ENCODE measurements around the gene KBTBD8.
A peak's percentile ranks its signal among the peaks of the same experiment; 100 is the strongest.

The KBTBD8 gene

DNA sequence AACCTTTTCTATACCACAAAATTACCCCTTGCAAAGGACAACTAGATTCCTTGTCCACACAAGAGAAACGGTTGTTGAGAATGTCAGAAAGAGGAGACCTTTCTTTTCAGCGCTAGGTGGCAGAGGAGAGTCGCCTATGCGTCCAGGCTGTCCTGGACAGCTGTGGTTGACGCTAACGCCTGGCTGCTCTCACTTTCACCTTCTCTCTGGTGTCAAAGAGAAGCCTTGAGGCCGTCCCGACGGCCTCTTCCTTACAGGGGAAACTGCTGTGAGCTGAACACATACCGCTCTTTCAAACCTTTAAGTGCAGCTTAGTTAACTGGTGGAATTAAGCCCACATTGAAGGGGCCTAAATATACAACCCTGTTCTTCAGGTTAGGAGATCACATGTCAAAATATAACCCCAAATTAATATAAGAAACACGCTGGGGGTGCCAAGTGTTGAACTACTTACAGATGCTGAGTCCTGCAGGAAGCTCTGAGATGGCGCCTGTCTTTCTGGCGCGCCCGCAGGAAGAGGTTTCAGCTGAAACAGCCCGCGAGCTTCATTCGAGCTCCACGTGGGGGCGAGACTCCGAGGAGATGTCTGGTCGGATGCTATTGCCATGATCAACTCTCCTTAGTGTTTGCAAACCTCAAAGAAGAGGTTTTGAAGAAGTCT is 26.1 kb upstream of the KBTBD8 start:
- Histone ChIP-seq H3K36me3 (ENCODE audit: control insufficient read depth, insufficient read depth, low read length) (no peaks in the 10 kb centered on the region), H3K27ac (ENCODE audit: insufficient read depth, low read length, poor library complexity, severe bottlenecking) (peak overlapping the region; percentile 19), H3K4me3 (ENCODE audit: insufficient read depth, low read depth, low read length, poor library complexity, severe bottlenecking) (peak overlapping the region; percentile 55), H3K27me3 (replicated peaks; ENCODE audit: control insufficient read depth, insufficient read depth, low read length, poor library complexity, severe bottlenecking) (no peaks in the 10 kb centered on the region), H3K4me1 (ENCODE audit: control insufficient read depth, insufficient read depth, low read length, poor library complexity, severe bottlenecking) (no peaks in the 10 kb centered on the region), H3K9me3 (ENCODE audit: control insufficient read depth, low read length) (no peaks in the 10 kb centered on the region)
- DNase-seq = peak; percentile 9 to 33 (median 29)

DNA sequence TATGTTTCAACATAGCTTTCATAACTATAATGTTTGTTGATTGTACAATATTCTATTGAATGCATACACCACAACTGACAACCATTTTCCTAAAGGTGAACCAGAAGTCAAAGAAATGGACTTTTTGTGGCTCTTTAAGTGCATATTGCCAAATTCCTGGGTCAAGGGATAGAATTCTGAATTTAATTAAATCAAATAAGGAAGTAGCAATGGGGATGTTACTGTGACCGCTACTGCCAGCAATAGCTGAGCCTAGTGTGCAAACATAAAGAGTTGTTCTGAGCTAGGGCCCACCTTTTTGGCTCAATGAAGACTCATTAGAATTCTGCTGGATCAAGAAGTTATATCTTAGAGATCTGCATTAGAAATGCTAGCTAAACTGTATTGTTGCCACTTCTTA is 17.3 kb upstream of the KBTBD8 start:
- Histone ChIP-seq H3K27me3 (replicated peaks; ENCODE audit: control insufficient read depth, insufficient read depth, low read length, poor library complexity, severe bottlenecking) (no peaks in the 10 kb centered on the region), H3K4me1 (ENCODE audit: control insufficient read depth, insufficient read depth, low read length, poor library complexity, severe bottlenecking) (no peaks in the 10 kb centered on the region), H3K4me3 (ENCODE audit: insufficient read depth, low read depth, low read length, poor library complexity, severe bottlenecking) (no peak overlapping the region), H3K9me3 (ENCODE audit: control insufficient read depth, low read length) (no peaks in the 10 kb centered on the region), H3K36me3 (ENCODE audit: control insufficient read depth, insufficient read depth, low read length) (no peaks in the 10 kb centered on the region), H3K27ac (ENCODE audit: insufficient read depth, low read length, poor library complexity, severe bottlenecking) (no peak overlapping the region)
- DNase-seq = no peak

DNA sequence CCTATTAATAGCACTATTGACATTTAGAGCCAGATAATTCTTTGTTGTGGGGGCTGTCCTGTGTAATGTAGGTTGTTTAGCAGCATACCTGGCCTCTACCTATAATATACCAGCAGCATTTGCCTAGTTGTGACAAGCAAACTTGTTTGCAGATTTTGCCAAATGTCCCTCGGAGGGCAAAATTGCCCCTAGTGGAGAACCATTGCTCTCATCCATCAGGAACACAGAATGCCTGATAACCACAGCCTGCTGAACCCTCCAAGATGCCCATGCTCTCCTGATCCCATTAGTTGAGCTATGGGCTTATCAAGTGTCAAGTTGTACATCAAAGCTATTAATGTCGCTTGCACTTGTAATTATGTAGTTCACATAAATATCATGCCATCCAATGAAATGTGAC is 15.0 kb upstream of the KBTBD8 start:
- DNase-seq = no peak
- Histone ChIP-seq H3K27ac (ENCODE audit: insufficient read depth, low read length, poor library complexity, severe bottlenecking) (no peak overlapping the region), H3K4me1 (ENCODE audit: control insufficient read depth, insufficient read depth, low read length, poor library complexity, severe bottlenecking) (no peaks in the 10 kb centered on the region), H3K36me3 (ENCODE audit: control insufficient read depth, insufficient read depth, low read length) (no peaks in the 10 kb centered on the region), H3K4me3 (ENCODE audit: insufficient read depth, low read depth, low read length, poor library complexity, severe bottlenecking) (no peak overlapping the region), H3K27me3 (replicated peaks; ENCODE audit: control insufficient read depth, insufficient read depth, low read length, poor library complexity, severe bottlenecking) (no peaks in the 10 kb centered on the region), H3K9me3 (ENCODE audit: control insufficient read depth, low read length) (no peaks in the 10 kb centered on the region)

- Histone ChIP-seq H3K4me1 (ENCODE audit: control insufficient read depth, insufficient read depth, low read length, poor library complexity, severe bottlenecking) (no peaks in the 10 kb centered on the region), H3K9me3 (ENCODE audit: control insufficient read depth, low read length) (no peaks in the 10 kb centered on the region), H3K27ac (ENCODE audit: insufficient read depth, low read length, poor library complexity, severe bottlenecking) (no peak overlapping the region), H3K36me3 (ENCODE audit: control insufficient read depth, insufficient read depth, low read length) (no peaks in the 10 kb centered on the region), H3K4me3 (ENCODE audit: insufficient read depth, low read depth, low read length, poor library complexity, severe bottlenecking) (no peak overlapping the region), H3K27me3 (replicated peaks; ENCODE audit: control insufficient read depth, insufficient read depth, low read length, poor library complexity, severe bottlenecking) (no peaks in the 10 kb centered on the region)
- DNase-seq = no peak
Observed at GRCh38 chr3:66985336-66985920, 12.7 kb upstream of the KBTBD8 start.

GRCh38 chr3:66986406-66986805 is 11.7 kb upstream of the KBTBD8 start:
- no peaks in the 10 kb centered on the region for H3K4me1 ChIP-seq (ENCODE audit: control insufficient read depth, insufficient read depth, low read length, poor library complexity, severe bottlenecking)
- no peaks in the 10 kb centered on the region for H3K36me3 ChIP-seq (ENCODE audit: control insufficient read depth, insufficient read depth, low read length)
- H3K27me3 ChIP-seq (replicated peaks; ENCODE audit: control insufficient read depth, insufficient read depth, low read length, poor library complexity, severe bottlenecking) = no peaks in the 10 kb centered on the region
- no peak overlapping the region for H3K27ac ChIP-seq (ENCODE audit: insufficient read depth, low read length, poor library complexity, severe bottlenecking)
- H3K4me3 ChIP-seq (ENCODE audit: insufficient read depth, low read depth, low read length, poor library complexity, severe bottlenecking) = no peak overlapping the region
- no peak for DNase-seq
- no peaks in the 10 kb centered on the region for H3K9me3 ChIP-seq (ENCODE audit: control insufficient read depth, low read length)

- Histone ChIP-seq H3K9me3 (ENCODE audit: control insufficient read depth, low read length) (no peaks in the 10 kb centered on the region), H3K4me3 (ENCODE audit: insufficient read depth, low read depth, low read length, poor library complexity, severe bottlenecking) (no peak overlapping the region), H3K27ac (ENCODE audit: insufficient read depth, low read length, poor library complexity, severe bottlenecking) (no peak overlapping the region), H3K4me1 (ENCODE audit: control insufficient read depth, insufficient read depth, low read length, poor library complexity, severe bottlenecking) (no peaks in the 10 kb centered on the region), H3K27me3 (replicated peaks; ENCODE audit: control insufficient read depth, insufficient read depth, low read length, poor library complexity, severe bottlenecking) (no peaks in the 10 kb centered on the region), H3K36me3 (ENCODE audit: control insufficient read depth, insufficient read depth, low read length) (no peaks in the 10 kb centered on the region)
- no peak for DNase-seq
Observed at GRCh38 chr3:66989241-66989640, 8.9 kb upstream of the KBTBD8 start.

DNA sequence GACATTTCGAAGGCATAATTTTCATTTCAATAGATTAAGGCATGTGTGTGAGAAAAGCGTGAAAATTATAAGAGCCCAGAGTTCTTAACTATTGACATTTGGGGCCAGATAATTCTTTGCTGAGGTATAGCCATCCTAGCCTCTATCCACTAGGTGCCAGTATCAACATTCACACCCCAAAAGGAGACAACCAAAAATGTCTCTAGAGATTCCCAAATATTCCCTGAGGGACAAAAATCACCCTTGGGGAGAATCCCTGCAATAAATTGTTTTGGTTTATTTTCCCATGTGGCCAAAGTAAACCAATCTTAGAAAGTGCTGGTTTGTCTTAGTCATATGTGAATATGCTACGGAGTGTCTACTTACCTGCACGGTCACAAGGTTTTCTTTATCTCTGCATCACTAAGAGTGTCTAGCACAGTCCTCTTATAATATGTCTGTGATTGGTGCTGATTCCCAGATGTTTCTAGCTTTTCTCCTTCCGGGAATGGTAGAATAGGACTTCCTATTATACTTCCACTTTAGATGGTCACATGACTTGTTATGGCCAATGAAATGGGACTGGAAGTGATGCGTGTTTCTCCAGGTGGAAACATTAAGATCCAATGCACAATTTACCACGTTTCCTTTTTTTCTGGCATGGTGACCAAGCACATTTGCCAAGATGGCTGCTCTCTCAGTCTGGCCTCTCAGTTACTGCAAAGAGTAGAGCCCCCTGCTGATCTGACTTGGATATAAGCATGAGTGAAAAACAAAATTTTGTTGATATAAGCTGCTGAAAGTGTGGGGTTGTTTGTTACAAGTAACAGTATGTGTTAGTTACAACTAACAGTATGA is 8.0 kb upstream of the KBTBD8 start:
- no peaks in the 10 kb centered on the region for H3K27me3 ChIP-seq (replicated peaks; ENCODE audit: control insufficient read depth, insufficient read depth, low read length, poor library complexity, severe bottlenecking)
- H3K36me3 ChIP-seq (ENCODE audit: control insufficient read depth, insufficient read depth, low read length) = no peaks in the 10 kb centered on the region
- H3K4me3 ChIP-seq (ENCODE audit: insufficient read depth, low read depth, low read length, poor library complexity, severe bottlenecking) = no peak overlapping the region
- H3K4me1 ChIP-seq (ENCODE audit: control insufficient read depth, insufficient read depth, low read length, poor library complexity, severe bottlenecking) = no peaks in the 10 kb centered on the region
- no peaks in the 10 kb centered on the region for H3K9me3 ChIP-seq (ENCODE audit: control insufficient read depth, low read length)
- H3K27ac ChIP-seq (ENCODE audit: insufficient read depth, low read length, poor library complexity, severe bottlenecking) = no peak overlapping the region
- DNase-seq = no peak

GRCh38 chr3:66991459-66991858 is 6.6 kb upstream of the KBTBD8 start:
- H3K36me3 ChIP-seq (ENCODE audit: control insufficient read depth, insufficient read depth, low read length) = no peaks in the 10 kb centered on the region
- no peaks in the 10 kb centered on the region for H3K4me1 ChIP-seq (ENCODE audit: control insufficient read depth, insufficient read depth, low read length, poor library complexity, severe bottlenecking)
- no peak for DNase-seq
- no peak overlapping the region for H3K4me3 ChIP-seq (ENCODE audit: insufficient read depth, low read depth, low read length, poor library complexity, severe bottlenecking)
- no peak overlapping the region for H3K27ac ChIP-seq (ENCODE audit: insufficient read depth, low read length, poor library complexity, severe bottlenecking)
- no peaks in the 10 kb centered on the region for H3K27me3 ChIP-seq (replicated peaks; ENCODE audit: control insufficient read depth, insufficient read depth, low read length, poor library complexity, severe bottlenecking)
- no peaks in the 10 kb centered on the region for H3K9me3 ChIP-seq (ENCODE audit: control insufficient read depth, low read length)

GRCh38 chr3:66993082-66993481 is 5.0 kb upstream of the KBTBD8 start:
- Histone ChIP-seq H3K27ac (ENCODE audit: insufficient read depth, low read length, poor library complexity, severe bottlenecking) (no peak overlapping the region), H3K4me3 (ENCODE audit: insufficient read depth, low read depth, low read length, poor library complexity, severe bottlenecking) (no peak overlapping the region), H3K4me1 (ENCODE audit: control insufficient read depth, insufficient read depth, low read length, poor library complexity, severe bottlenecking) (no peaks in the 10 kb centered on the region), H3K27me3 (replicated peaks; ENCODE audit: control insufficient read depth, insufficient read depth, low read length, poor library complexity, severe bottlenecking) (no peaks in the 10 kb centered on the region), H3K9me3 (ENCODE audit: control insufficient read depth, low read length) (no peaks in the 10 kb centered on the region), H3K36me3 (ENCODE audit: control insufficient read depth, insufficient read depth, low read length) (no peaks in the 10 kb centered on the region)
- DNase-seq = no peak

GRCh38 chr3:66994588-66994987 is 3.5 kb upstream of the KBTBD8 start:
- Histone ChIP-seq H3K9me3 (ENCODE audit: control insufficient read depth, low read length) (no peaks in the 10 kb centered on the region), H3K27me3 (replicated peaks; ENCODE audit: control insufficient read depth, insufficient read depth, low read length, poor library complexity, severe bottlenecking) (no peaks in the 10 kb centered on the region), H3K27ac (ENCODE audit: insufficient read depth, low read length, poor library complexity, severe bottlenecking) (no peak overlapping the region), H3K4me1 (ENCODE audit: control insufficient read depth, insufficient read depth, low read length, poor library complexity, severe bottlenecking) (no peaks in the 10 kb centered on the region), H3K36me3 (ENCODE audit: control insufficient read depth, insufficient read depth, low read length) (no peaks in the 10 kb centered on the region), H3K4me3 (ENCODE audit: insufficient read depth, low read depth, low read length, poor library complexity, severe bottlenecking) (no peak overlapping the region)
- no peak for DNase-seq
